BLaER1 (cell line): Measurements from ENCODE around the gene TFR2.
A peak's percentile ranks its signal among the peaks of the same experiment; 100 is the strongest.

Experiments used
- H3K27ac ChIP-seq: shearing (Covaris generic); formaldehyde crosslinking; 2 replicates; pipeline ENCODE4 v1.8.1; 2022
- H3K27me3 ChIP-seq: shearing (Covaris generic); formaldehyde crosslinking; 2 replicates; pipeline ENCODE4 v1.8.1; 2022
- H3K36me3 ChIP-seq: shearing (Covaris generic); formaldehyde crosslinking; 2 replicates; pipeline ENCODE4 v1.8.1; 2022
- H3K4me1 ChIP-seq: shearing (Covaris generic); formaldehyde crosslinking; 2 replicates; pipeline ENCODE4 v1.8.1; 2022
- H3K4me2 ChIP-seq: shearing (Covaris generic); formaldehyde crosslinking; 2 replicates; pipeline ENCODE4 v1.8.1; 2022
- H3K4me3 ChIP-seq: shearing (Covaris generic); formaldehyde crosslinking; 2 replicates; pipeline ENCODE4 v1.8.1; 2022
- H3K9ac ChIP-seq: shearing (Covaris generic); formaldehyde crosslinking; 2 replicates; pipeline ENCODE4 v1.8.1; 2022
- H3K9me3 ChIP-seq: shearing (Covaris generic); formaldehyde crosslinking; 2 replicates; pipeline ENCODE4 v1.8.1; 2022
- H4K20me1 ChIP-seq: shearing (Covaris generic); formaldehyde crosslinking; 2 replicates; pipeline ENCODE4 v1.8.1; 2022
- Cebpa-rat ChIP-seq: shearing (Covaris generic); IDR thresholded peaks from 2 replicates; pipeline ENCODE4 v1.8.1; 2022

The TFR2 gene

GRCh38 chr7:100629117-100629716 lies 12.1 kb downstream of the TFR2 start:
- H3K4me2 ChIP-seq = peak overlapping the region; percentile 57
- H3K4me3 ChIP-seq = no peak overlapping the region
- 0 out of 2 replicates have a peak overlapping the region, but pooled peaks have one; percentile 30 for H3K27ac ChIP-seq
- H4K20me1 ChIP-seq = no peaks in the 10 kb centered on the region
- H3K4me1 ChIP-seq = peaks cover 73% of the 10 kb centered on the region
- H3K9me3 ChIP-seq = no peaks in the 10 kb centered on the region
- no peak for TF ChIP-seq Cebpa-rat
- H3K27me3 ChIP-seq = no peaks in the 10 kb centered on the region
- no peak overlapping the region for H3K9ac ChIP-seq
- H3K36me3 ChIP-seq = peaks cover 29% of the 10 kb centered on the region

GRCh38 chr7:100627238-100627549 lies 14.2 kb downstream of the TFR2 start:
- Histone ChIP-seq H3K27ac (peak overlapping the region; percentile 85), H3K9ac (peak overlapping the region; percentile 79), H3K9me3 (no peaks in the 10 kb centered on the region), H3K4me2 (peak overlapping the region; percentile 99), H3K4me1 (peaks cover 59% of the 10 kb centered on the region), H3K4me3 (peak overlapping the region; percentile 69), H3K27me3 (no peaks in the 10 kb centered on the region), H4K20me1 (no peaks in the 10 kb centered on the region), H3K36me3 (peaks cover 35% of the 10 kb centered on the region)
- no peak for TF ChIP-seq Cebpa-rat

GRCh38 chr7:100626530-100627237 lies 14.7 kb downstream of the TFR2 start:
- Histone ChIP-seq H3K4me3 (peak overlapping the region; percentile 69), H3K36me3 (peaks cover 40% of the 10 kb centered on the region), H3K4me2 (peak overlapping the region; percentile 99), H3K9me3 (no peaks in the 10 kb centered on the region), H3K27me3 (no peaks in the 10 kb centered on the region), H3K27ac (peak overlapping the region; percentile 85), H3K9ac (peak overlapping the region; percentile 79), H4K20me1 (no peaks in the 10 kb centered on the region), H3K4me1 (peaks cover 54% of the 10 kb centered on the region)
- TF ChIP-seq Cebpa-rat = no peak

- peak overlapping the region; percentile 99 for H3K4me2 ChIP-seq
- H3K9me3 ChIP-seq = no peaks in the 10 kb centered on the region
- no peaks in the 10 kb centered on the region for H3K27me3 ChIP-seq
- H3K36me3 ChIP-seq = peaks cover 43% of the 10 kb centered on the region
- no peak overlapping the region for H3K9ac ChIP-seq
- H4K20me1 ChIP-seq = no peaks in the 10 kb centered on the region
- peak overlapping the region; percentile 69 for H3K4me3 ChIP-seq
- peaks cover 47% of the 10 kb centered on the region for H3K4me1 ChIP-seq
- TF ChIP-seq Cebpa-rat = no peak
- no peak overlapping the region for H3K27ac ChIP-seq
Observed at GRCh38 chr7:100626055-100626454, 15.3 kb downstream of the TFR2 start.

GRCh38 chr7:100623951-100624824 lies 17.2 kb downstream of the TFR2 start:
- Histone ChIP-seq H3K9me3 (no peaks in the 10 kb centered on the region), H3K4me1 (peaks cover 29% of the 10 kb centered on the region), H3K36me3 (peaks cover 42% of the 10 kb centered on the region), H3K4me3 (no peak overlapping the region), H4K20me1 (no peaks in the 10 kb centered on the region), H3K4me2 (no peak overlapping the region), H3K9ac (no peak overlapping the region), H3K27me3 (no peaks in the 10 kb centered on the region), H3K27ac (no peak overlapping the region)
- TF ChIP-seq Cebpa-rat = no peak

- no peak overlapping the region for H3K4me2 ChIP-seq
- H3K9ac ChIP-seq = 0 out of 2 replicates have a peak overlapping the region, but pooled peaks have one; percentile 0
- no peak for TF ChIP-seq Cebpa-rat
- no peaks in the 10 kb centered on the region for H4K20me1 ChIP-seq
- no peaks in the 10 kb centered on the region for H3K27me3 ChIP-seq
- H3K9me3 ChIP-seq = no peaks in the 10 kb centered on the region
- H3K36me3 ChIP-seq = peaks cover 32% of the 10 kb centered on the region
- no peak overlapping the region for H3K27ac ChIP-seq
- no peak overlapping the region for H3K4me3 ChIP-seq
- peaks cover 5% of the 10 kb centered on the region; the same call in 1 of the 2 replicates for H3K4me1 ChIP-seq
Observed at GRCh38 chr7:100621554-100621953, 19.8 kb downstream of the TFR2 start.

- H3K4me1 ChIP-seq = no peaks in the 10 kb centered on the region
- H3K36me3 ChIP-seq = peaks cover 30% of the 10 kb centered on the region
- no peak overlapping the region for H3K4me2 ChIP-seq
- no peak overlapping the region for H3K4me3 ChIP-seq
- H3K9me3 ChIP-seq = no peaks in the 10 kb centered on the region
- H4K20me1 ChIP-seq = no peaks in the 10 kb centered on the region
- TF ChIP-seq Cebpa-rat = no peak
- no peak overlapping the region for H3K27ac ChIP-seq
- no peaks in the 10 kb centered on the region for H3K27me3 ChIP-seq
- H3K9ac ChIP-seq = no peak overlapping the region
Observed at GRCh38 chr7:100620804-100621203, 20.5 kb downstream of the TFR2 start.

GRCh38 chr7:100620239-100620638 lies 21.1 kb downstream of the TFR2 start:
- Histone ChIP-seq H4K20me1 (no peaks in the 10 kb centered on the region), H3K4me3 (no peak overlapping the region), H3K27ac (no peak overlapping the region), H3K27me3 (no peaks in the 10 kb centered on the region), H3K4me1 (peaks cover 2% of the 10 kb centered on the region; the same call in 1 of the 2 replicates), H3K9ac (no peak overlapping the region), H3K4me2 (no peak overlapping the region), H3K9me3 (no peaks in the 10 kb centered on the region), H3K36me3 (peaks cover 24% of the 10 kb centered on the region)
- no peak for TF ChIP-seq Cebpa-rat

- Histone ChIP-seq H3K36me3 (0 out of 2 replicates have a peak, but pooled peaks cover 6% of the 10 kb centered on the region), H3K27me3 (no peaks in the 10 kb centered on the region), H3K9me3 (no peaks in the 10 kb centered on the region), H3K27ac (no peak overlapping the region), H3K4me3 (no peak overlapping the region), H3K4me2 (peak overlapping the region; percentile 100), H3K9ac (peak overlapping the region; percentile 83; the same call in 1 of the 2 replicates), H4K20me1 (no peaks in the 10 kb centered on the region), H3K4me1 (peaks cover 30% of the 10 kb centered on the region)
- TF ChIP-seq Cebpa-rat = no peak
Observed at GRCh38 chr7:100614308-100614861, 27.0 kb downstream of the TFR2 start.
